SIG-M5 treated with dmso at 0.1 percent for 504 hours (cell line): ENCODE data around the gene SMPD1.
A peak's percentile ranks its signal among the peaks of the same experiment; 100 is the strongest.
"Not testable (repeated sequence)": the region's sequence is repeated elsewhere in the genome, so short reads cannot be mapped to it uniquely, and the experiment has no call there.

Experiments
- DNase-seq: peaks from one replicate; lab custom pipeline; 2025; ENCODE audit not compliant: unreplicated experiment; lab: John Stamatoyannopoulos, UW

The SMPD1 gene

GRCh38 chr11:6388748-6389147 is 1.5 kb upstream of the SMPD1 start:
- no peak for DNase-seq

- DNase-seq = no peak
These were observed 620 bp downstream of the SMPD1 start for GRCh38 chr11:6390718-6391469.

DNA sequence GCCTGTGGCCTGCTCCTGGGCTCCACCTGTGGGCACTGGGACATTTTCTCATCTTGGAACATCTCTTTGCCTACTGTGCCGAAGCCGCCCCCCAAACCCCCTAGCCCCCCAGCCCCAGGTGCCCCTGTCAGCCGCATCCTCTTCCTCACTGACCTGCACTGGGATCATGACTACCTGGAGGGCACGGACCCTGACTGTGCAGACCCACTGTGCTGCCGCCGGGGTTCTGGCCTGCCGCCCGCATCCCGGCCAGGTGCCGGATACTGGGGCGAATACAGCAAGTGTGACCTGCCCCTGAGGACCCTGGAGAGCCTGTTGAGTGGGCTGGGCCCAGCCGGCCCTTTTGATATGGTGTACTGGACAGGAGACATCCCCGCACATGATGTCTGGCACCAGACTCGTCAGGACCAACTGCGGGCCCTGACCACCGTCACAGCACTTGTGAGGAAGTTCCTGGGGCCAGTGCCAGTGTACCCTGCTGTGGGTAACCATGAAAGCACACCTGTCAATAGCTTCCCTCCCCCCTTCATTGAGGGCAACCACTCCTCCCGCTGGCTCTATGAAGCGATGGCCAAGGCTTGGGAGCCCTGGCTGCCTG is 1.4 kb downstream of the SMPD1 start:
- no peak for DNase-seq

DNA sequence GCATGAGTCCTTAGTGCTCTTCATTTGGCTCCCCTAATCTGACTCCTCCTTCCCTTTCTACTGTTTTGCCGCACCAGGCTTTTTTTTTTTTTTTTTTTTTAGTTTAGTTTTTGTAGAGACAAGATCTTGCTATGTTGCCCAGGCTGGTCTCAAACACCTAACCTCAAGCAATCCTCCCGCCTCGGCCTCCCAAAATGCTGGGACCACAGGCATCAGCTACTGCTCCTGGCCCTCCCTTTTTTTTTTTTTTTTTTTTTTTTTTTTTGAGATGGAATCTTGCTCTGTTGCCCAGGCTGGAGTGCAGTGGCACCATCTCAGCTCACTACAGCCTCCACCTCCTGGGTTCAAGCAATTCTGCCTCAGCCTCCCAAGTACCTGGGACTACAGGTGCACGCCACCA is 2.0 kb downstream of the SMPD1 start:
- DNase-seq = not testable (repeated sequence)

DNA sequence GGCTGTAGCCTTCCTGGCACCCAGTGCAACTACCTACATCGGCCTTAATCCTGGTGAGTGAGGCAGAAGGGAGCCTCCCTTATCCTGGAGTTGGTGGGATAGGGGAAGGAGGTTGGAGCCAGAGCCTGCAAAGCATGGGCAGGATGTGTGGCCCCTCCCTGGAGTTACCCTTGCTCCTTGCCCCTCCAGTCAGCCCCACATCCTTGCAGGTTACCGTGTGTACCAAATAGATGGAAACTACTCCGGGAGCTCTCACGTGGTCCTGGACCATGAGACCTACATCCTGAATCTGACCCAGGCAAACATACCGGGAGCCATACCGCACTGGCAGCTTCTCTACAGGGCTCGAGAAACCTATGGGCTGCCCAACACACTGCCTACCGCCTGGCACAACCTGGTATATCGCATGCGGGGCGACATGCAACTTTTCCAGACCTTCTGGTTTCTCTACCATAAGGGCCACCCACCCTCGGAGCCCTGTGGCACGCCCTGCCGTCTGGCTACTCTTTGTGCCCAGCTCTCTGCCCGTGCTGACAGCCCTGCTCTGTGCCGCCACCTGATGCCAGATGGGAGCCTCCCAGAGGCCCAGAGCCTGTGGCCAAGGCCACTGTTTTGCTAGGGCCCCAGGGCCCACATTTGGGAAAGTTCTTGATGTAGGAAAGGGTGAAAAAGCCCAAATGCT is 3.9 kb downstream of the SMPD1 start:
- DNase-seq = no peak

DNA sequence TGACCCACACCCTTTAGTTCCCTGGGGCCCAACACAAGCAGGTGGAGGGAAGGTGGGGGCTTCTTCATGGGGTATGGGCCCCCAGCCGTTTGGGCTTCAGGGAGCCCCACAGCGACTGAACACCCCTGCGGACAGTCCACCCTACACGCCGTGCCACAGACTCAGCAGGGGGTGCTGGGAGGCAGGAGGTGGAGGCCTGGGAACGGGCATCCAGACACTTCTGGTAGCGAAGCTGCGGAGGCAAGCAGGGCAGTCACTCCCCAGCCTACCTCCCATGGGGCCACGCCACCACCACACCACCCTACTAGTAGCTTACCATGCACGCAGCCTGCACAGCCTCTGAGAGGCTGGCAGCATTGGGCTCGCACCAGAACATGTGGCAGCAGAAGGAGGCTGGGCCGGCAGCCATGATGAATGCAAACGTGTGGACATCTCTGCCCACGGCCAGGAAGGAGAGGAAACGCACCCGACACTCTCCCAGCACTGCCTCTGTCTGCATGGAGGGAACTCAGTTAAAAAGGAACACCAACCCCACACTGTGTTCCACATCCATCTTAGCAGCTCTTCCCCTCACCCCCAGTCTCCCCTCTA is 5.3 kb downstream of the SMPD1 start:
- DNase-seq = no peak

DNA sequence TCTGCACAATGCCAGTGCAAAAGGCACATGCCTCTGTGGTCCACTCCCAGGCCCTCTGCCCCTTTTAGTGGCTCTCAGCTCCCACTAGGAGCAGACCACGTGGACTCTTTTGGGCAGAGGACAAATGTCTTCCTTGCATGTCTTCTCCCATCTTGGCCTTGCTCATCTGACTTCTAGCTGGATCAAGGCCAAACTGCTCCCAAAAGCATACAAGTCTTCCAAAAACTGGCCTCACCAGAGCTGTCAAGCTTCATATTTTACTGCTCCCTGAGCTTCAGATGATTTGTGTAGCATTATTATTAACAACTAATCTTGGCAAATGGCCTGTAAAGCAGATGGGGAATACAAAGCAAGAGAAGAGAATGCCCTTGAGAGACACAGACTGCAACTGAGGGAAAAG is 6.9 kb downstream of the SMPD1 start:
- no peak for DNase-seq

DNA sequence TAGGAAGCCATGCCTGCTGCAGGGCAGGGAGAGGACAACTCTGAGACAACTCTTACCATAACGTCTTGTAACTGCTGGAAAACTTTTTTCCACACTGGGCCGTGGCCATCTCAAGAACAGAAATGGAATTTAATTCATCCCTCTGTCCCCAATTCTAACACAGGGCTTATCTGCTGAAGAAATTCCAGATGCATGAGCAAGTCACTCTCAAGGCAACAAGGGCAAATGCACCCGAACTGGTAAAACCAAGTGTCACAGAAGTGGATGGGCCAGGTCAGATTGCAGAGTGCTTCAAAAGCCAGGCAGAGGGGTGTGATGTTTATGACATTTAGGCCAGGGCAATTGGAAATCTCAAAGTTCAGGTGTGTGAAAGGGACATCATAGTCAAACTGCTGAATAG is 7.4 kb downstream of the SMPD1 start:
- no peak for DNase-seq

DNA sequence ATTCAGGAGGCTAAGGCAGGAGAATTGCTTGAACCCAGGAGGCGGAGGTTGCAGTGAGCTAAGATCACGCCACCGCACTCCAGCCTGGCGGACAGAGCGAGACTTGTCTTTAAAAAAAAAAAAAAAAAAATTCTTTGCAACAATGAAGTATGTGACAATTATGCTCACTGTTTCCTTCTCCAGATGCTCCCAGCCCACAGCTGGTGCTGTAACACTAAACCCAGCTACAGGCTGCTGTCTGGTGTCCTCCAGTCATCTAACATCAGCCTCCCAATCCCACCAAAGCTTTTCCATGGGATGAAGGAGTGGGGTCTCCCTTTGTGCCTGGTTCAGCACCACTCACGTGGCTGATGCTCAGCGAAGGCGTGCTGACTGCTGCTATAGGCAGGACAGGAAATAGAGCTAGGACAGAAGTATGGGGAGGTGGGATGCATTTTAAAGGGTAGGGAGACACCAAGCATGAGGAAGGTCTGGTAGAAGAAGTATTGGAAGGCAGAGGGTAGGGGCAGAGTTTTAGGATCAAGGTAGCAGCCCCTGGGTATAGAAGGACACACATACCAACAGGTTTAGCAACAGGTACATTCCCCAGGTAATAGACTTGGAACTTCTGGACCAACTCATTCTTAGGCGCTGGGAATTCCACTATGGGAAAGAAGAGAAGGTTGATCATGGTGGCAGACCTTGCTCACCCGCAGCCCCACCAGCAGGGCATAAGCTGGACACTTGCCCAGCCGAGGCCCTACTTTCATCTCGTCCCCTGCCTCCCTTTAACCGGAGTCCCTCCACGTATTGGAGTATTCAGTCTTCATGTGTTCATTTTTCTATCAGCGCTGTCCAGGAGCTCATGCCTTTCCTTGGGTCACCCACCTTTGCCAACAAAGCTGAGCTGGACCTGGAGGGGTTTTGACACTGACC is 10.4 kb downstream of the SMPD1 start:
- DNase-seq = no peak

DNA sequence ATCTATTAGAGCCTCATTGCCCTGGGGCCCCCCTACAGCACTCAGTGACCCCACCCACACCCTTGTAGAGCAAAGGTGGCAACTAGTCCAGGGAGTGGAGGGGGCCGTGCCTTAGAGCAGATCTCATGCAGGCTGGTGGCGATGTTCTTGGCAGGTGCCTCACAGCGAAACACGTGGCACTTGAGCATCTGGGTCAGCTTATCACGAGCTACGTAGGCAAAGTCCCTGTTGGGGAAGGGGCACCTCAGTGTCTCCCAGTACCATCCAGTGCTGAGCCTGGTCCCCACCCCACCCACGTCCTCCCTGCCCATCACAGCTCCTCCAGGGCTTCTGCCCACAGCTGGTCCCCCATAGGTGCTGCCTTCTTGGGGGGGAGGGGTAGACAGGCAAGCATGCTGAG is 11.2 kb downstream of the SMPD1 start:
- DNase-seq = no peak

DNA sequence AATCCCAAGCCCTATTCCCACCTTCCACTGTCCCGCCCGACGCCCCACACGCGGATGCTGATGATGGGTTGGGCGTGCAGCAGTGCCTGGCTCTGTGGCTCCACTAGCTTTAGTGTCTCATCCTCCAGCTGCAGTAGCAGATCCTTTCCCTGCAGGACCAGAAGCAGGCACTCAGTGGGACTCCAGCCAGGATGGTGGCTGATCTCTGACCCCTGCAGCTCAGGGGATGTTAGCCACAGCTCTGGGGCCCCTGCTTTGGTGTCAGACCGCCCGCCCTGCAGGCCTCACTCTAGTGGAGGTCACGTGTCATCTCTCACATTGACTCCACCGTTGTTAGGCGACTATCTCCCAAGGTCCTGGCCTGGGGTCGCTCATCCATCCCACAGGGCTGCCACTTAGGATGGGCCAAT is 11.8 kb downstream of the SMPD1 start:
- no peak for DNase-seq

- DNase-seq = peak; percentile 50
These were observed 12.3 kb downstream of the SMPD1 start for GRCh38 chr11:6402561-6402981.

DNA sequence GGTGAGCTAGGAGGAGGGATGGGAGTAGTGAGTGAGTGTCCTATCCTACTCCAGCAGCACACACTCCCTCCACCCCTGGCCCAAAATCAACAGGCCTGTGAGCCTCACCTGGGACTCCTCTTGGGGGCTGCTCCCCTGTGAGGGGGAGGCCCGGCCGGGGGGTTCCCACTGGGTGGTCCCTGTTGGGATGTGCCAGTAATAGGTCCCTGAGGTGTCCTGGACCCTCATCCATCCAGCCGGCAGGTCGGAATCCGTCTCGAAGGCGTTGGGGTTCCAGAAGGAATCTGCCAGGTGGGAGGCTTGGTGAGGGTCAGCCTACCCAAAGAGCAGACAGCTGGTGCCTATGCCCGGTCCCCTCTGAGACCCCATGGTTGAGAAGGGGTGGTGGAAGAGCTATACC is 13.3 kb downstream of the SMPD1 start:
- no peak for DNase-seq

- no peak for DNase-seq
These were observed 14.2 kb downstream of the SMPD1 start for GRCh38 chr11:6404342-6405051.

DNA sequence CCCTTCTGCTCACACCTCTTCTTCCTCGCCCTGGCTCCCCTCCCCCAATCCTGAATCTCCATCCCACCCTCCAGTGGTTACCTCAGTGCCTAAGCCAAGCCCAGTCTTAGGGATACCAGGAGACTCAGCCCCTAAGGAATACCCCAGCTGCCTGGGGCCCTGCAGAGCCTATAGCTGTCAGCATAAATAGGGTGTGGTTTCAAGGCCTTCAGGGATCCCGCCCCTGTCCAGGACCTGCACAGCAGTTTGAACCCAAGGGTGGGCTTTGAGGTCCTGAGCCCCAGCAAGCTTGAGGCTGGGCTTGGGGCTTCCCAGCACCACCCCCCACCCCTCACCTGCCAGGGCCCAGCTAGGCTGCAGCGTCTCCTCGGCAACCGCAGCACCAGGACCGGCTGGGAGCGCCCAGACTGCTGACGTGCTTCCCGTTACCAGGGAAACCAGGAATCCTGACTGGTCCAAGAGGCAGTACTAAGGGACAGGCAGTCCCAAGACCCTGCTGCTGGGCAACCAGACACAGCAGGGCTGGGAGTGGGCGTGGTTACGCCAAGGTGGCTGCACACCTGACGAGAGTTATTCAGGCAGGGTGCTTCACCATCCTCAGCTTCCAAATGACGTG is 14.9 kb downstream of the SMPD1 start:
- DNase-seq = no peak

- DNase-seq = no peak
These were observed 15.6 kb downstream of the SMPD1 start for GRCh38 chr11:6405846-6406245.

GRCh38 chr11:6406370-6406769 is 16.1 kb downstream of the SMPD1 start:
- DNase-seq = no peak

- no peak for DNase-seq
These were observed 20.6 kb downstream of the SMPD1 start for GRCh38 chr11:6410695-6411430.

DNA sequence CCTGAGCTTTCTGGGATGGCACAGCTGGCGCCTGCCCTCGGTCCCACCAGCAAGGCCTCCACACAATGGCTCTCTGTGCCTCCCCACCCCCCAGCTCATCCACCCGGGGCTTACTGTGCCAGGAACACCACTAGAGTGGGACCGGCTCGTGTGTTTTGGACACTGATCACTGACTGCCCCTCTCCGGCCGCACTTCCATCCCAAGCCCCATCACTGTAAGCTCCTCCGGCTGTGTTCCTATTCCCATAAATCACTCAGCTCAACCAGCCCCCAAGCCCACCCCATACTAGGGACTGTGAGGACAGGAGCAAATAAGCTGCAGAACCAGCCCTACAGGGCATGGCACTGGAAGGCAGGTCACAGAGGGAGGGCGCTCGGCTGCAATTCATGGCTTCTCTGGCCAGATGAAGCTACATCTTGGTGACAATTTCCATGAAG is 21.3 kb downstream of the SMPD1 start:
- DNase-seq = no peak
